ENCODE data around the gene GULP1. TPM values are rescaled to one million over a fixed set of nuclear protein-coding genes. Genes with fewer than 3 reads are reported as not detected.

Gene GULP1
- total RNA-seq, 4 donors from 2014 or later = 43.3 to 64.8 (median 50.3) TPM

DNA sequence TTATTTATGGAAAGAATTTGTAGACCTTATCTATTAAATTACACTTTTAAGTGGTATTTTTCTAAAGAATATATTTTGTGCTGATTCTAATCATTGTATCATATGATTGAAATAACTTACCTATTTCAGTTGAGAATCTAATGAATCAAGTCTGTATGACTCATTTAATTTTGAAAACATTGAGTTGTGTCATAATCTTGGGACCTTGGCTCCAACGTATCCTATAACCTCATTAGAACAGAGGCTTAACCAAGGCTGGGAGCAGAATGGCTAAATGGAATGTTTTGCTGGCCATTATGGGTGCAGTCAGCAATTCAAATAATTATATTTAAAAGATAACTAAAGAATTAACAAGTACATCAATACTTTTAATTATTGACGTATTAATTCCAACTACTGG lies 19.6 kb upstream of the GULP1 start:
- WGBS, 2 donors (ENCODE audit: low coverage in 1 of 2) = 86 to 88% methylated on average over 2 of the region's 2 CpGs
- Histone ChIP-seq H3K9me3 (no peaks in the 10 kb centered on the region), H3K27ac (no peak overlapping the region), H3K4me1 (no peaks in the 10 kb centered on the region), H3K36me3 (no peaks in the 10 kb centered on the region), H3K27me3 (no peaks in the 10 kb centered on the region), H3K4me3 (no peak overlapping the region)
- no peak for ATAC-seq
- TF ChIP-seq, protein P1, sequence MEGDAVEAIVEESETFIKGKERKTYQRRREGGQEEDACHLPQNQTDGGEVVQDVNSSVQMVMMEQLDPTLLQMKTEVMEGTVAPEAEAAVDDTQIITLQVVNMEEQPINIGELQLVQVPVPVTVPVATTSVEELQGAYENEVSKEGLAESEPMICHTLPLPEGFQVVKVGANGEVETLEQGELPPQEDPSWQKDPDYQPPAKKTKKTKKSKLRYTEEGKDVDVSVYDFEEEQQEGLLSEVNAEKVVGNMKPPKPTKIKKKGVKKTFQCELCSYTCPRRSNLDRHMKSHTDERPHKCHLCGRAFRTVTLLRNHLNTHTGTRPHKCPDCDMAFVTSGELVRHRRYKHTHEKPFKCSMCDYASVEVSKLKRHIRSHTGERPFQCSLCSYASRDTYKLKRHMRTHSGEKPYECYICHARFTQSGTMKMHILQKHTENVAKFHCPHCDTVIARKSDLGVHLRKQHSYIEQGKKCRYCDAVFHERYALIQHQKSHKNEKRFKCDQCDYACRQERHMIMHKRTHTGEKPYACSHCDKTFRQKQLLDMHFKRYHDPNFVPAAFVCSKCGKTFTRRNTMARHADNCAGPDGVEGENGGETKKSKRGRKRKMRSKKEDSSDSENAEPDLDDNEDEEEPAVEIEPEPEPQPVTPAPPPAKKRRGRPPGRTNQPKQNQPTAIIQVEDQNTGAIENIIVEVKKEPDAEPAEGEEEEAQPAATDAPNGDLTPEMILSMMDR (IDR thresholded peaks at IDR 0.05) = no peak
- TF ChIP-seq POLR2AphosphoS5 (IDR thresholded peaks at IDR 0.05) (no peak), POLR2A (IDR thresholded peaks at IDR 0.05) (no peak), EP300 (IDR thresholded peaks at IDR 0.05) (no peak)

DNA sequence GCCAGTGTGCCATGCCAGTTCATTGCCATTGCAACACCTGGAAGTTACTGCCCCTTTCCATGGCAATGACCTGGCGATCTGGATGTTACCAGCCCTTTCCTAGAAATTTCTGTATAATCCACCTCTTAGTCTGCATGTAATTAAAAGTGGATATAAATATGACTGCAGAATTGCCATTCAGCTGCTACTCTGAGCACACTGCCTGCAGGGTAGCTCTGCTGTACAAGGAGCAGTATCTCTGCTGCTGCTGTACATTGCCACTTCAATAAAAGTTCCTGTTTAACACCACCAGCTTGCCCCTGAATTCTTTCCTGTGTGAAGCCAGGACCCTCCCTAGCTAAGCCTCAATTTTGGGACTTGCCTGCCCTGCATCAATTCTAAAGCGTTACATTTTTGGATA lies 17.4 kb upstream of the GULP1 start:
- 83 to 88% methylated on average over 2 of the region's 2 CpGs for WGBS, 2 donors (ENCODE audit: low coverage in 1 of 2)
- H3K4me3 ChIP-seq = no peak overlapping the region
- no peaks in the 10 kb centered on the region for H3K9me3 ChIP-seq
- H3K27me3 ChIP-seq = no peaks in the 10 kb centered on the region
- no peak overlapping the region for H3K27ac ChIP-seq
- H3K36me3 ChIP-seq = no peaks in the 10 kb centered on the region
- no peaks in the 10 kb centered on the region for H3K4me1 ChIP-seq
- no peak for ATAC-seq
- TF ChIP-seq, protein P1 (IDR thresholded peaks at IDR 0.05) = no peak
- TF ChIP-seq EP300 (IDR thresholded peaks at IDR 0.05) (no peak), POLR2A (IDR thresholded peaks at IDR 0.05) (no peak), POLR2AphosphoS5 (IDR thresholded peaks at IDR 0.05) (no peak)

DNA sequence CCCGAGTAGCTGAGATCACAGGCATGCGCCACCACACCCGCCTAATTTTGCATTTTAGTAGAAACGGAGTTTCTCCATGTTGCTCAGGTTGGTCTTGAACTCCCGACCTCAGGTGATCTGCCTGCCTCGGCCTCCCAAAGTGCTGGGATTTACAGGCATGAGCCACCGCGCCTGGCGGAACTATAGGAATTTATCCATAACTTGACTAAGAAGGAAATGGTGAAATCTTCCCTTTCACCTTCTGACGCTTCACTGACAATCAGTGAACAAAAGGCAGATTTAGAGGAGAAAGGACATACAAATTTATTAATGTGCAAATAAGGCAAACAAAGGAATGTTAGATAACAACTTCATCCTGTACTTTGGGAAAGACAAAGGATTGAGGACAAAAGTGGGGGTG lies 15.4 kb upstream of the GULP1 start:
- WGBS, 2 donors (ENCODE audit: low coverage in 1 of 2) = 91 to 94% methylated on average over 7 to 10 of the region's 10 CpGs
- H3K9me3 ChIP-seq = no peaks in the 10 kb centered on the region
- H3K4me1 ChIP-seq = no peaks in the 10 kb centered on the region
- TF ChIP-seq POLR2A (IDR thresholded peaks at IDR 0.05) (no peak), EP300 (IDR thresholded peaks at IDR 0.05) (no peak), POLR2AphosphoS5 (IDR thresholded peaks at IDR 0.05) (no peak)
- TF ChIP-seq, protein P1 (IDR thresholded peaks at IDR 0.05) = no peak
- no peaks in the 10 kb centered on the region for H3K27me3 ChIP-seq
- no peak overlapping the region for H3K4me3 ChIP-seq
- no peak for ATAC-seq
- no peaks in the 10 kb centered on the region for H3K36me3 ChIP-seq
- no peak overlapping the region for H3K27ac ChIP-seq

DNA sequence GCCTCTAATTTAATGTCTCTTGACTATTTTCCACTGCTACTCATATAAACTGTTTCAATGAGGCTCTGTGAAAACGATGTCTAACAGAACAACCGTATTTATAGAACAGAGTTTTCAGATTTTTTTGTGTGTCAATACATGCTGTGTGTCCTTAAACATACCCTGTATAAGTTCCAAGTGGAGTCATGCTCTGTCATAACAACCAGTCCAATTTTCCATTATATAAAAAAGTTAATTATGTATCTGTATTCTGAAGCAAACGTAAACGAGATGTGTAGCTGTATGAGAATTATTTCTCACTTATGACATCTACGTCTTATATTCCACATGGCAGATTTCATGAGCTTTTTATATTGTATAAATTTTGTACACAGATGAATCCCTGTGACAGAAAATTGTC lies 13.9 kb upstream of the GULP1 start:
- TF ChIP-seq POLR2A (IDR thresholded peaks at IDR 0.05) (no peak), POLR2AphosphoS5 (IDR thresholded peaks at IDR 0.05) (no peak), EP300 (IDR thresholded peaks at IDR 0.05) (no peak)
- TF ChIP-seq, protein P1 (IDR thresholded peaks at IDR 0.05) = no peak
- no peaks in the 10 kb centered on the region for H3K36me3 ChIP-seq
- no peaks in the 10 kb centered on the region for H3K27me3 ChIP-seq
- no peaks in the 10 kb centered on the region for H3K9me3 ChIP-seq
- no peak overlapping the region for H3K4me3 ChIP-seq
- 56 to 80% methylated on average over 5 of the region's 5 CpGs for WGBS, 2 donors (ENCODE audit: low coverage in 1 of 2)
- no peak for ATAC-seq
- H3K27ac ChIP-seq = no peak overlapping the region
- H3K4me1 ChIP-seq = no peaks in the 10 kb centered on the region

DNA sequence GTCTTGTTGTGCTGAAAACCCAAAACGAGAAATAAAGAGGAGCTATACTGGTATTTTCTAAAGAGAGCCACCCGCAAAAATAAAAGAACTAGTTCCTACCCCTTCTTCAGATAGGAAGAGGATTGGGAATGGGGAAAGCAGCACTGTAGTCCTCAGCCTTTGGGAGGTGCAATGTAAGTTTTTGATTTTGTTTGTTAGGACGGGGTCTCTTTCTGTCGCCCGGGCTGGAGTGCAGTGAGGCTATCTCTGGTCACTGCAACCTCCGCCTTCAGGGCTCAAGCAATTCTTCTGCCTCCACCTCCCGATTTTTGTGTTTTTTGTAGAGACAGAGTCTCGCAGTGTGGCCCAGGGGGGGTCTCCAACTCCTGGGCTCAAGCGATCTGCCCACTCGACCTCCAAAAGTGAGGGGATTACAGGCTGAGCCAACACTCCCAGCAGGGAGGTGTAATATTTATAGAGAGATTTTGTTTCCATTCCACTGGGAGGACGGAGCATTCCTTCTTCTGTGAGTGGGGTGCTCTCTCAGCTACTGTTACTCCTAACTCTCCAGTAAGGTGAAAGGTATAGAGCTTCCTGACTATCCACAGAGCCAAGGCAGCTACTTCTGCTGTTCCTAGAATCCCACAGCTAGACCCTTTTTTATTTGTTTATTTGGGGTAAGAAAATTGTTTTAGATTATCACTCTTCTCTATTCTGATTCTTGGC lies 13.1 kb upstream of the GULP1 start:
- Histone ChIP-seq H3K27me3 (no peaks in the 10 kb centered on the region), H3K9me3 (no peaks in the 10 kb centered on the region), H3K27ac (no peak overlapping the region), H3K4me1 (no peaks in the 10 kb centered on the region), H3K4me3 (no peak overlapping the region), H3K36me3 (no peaks in the 10 kb centered on the region)
- 50 to 68% methylated on average over 5 to 7 of the region's 11 CpGs for WGBS, 2 donors (ENCODE audit: low coverage in 1 of 2)
- no peak for ATAC-seq
- TF ChIP-seq, protein P1 (IDR thresholded peaks at IDR 0.05) = no peak
- TF ChIP-seq POLR2AphosphoS5 (IDR thresholded peaks at IDR 0.05) (no peak), EP300 (IDR thresholded peaks at IDR 0.05) (no peak), POLR2A (IDR thresholded peaks at IDR 0.05) (no peak)
